Ishikawa (cell line): Measurements from ENCODE around the gene IP6K3.
A peak's percentile ranks its signal among the peaks of the same experiment; 100 is the strongest.

ENCODE experiments used
- CREB1 ChIP-seq: IDR thresholded peaks from 2 replicates; pipeline ENCODE4 v1.6.1; 2012; ENCODE audit warnings: low read depth
- EGR1 ChIP-seq: IDR thresholded peaks from 2 replicates; pipeline ENCODE4 v1.6.1; 2012
- EP300 ChIP-seq: IDR thresholded peaks from 2 replicates; pipeline ENCODE4 v1.6.1; 2012; ENCODE audit warnings: borderline replicate concordance
- MAX ChIP-seq: IDR thresholded peaks from 2 replicates; pipeline ENCODE4 v1.6.1; 2012
- RAD21 ChIP-seq: IDR thresholded peaks from 2 replicates; pipeline ENCODE4 v1.6.1; 2012; ENCODE audit warnings: low read depth
- REST ChIP-seq: IDR thresholded peaks from 2 replicates; pipeline ENCODE4 v1.6.1; 2012; ENCODE audit warnings: low read depth, mild to moderate bottlenecking
- TAF1 ChIP-seq: IDR thresholded peaks from 2 replicates; pipeline ENCODE4 v1.6.1; 2012; ENCODE audit warnings: low read depth, mild to moderate bottlenecking
- TCF12 ChIP-seq: IDR thresholded peaks from 2 replicates; pipeline ENCODE4 v1.6.1; 2012; ENCODE audit warnings: low read depth
- TEAD4 ChIP-seq: IDR thresholded peaks from 2 replicates; pipeline ENCODE4 v1.6.1; 2012

DNA sequence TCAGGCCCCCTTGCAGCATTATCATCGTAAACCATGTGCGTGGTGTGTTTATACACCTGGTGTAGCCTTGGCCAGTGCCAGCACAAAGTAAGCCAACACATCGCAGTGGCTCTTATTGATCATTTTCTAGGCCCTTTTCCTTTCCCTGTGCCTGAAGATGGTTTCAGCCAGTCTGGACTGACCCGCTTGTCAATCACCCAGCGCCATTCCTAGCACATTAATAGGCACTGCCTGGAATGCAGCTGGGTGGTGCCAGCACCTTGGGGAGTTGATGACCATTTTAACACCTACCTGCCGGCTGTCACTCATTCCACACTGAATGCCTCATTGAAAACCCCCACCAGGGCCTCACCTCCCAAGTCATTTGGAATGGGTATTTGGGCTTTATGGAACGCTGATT lies 30.3 kb downstream of the IP6K3 start:
- TF ChIP-seq REST (no peak), CREB1 (no peak), MAX (peak; percentile 29; the same call in 1 of the 2 replicates), EGR1 (no peak), TCF12 (peak; percentile 79), TEAD4 (peak; percentile 86), TAF1 (no peak), EP300 (peak; percentile 43; the same call in 1 of the 2 replicates), RAD21 (no peak)
